Measurements from ENCODE around the gene OBP2A. TPM values are rescaled to one million over a fixed set of nuclear protein-coding genes. Genes with fewer than 3 reads are reported as not detected.
"Not testable (repeated sequence)": the region's sequence is repeated elsewhere in the genome, so short reads cannot be mapped to it uniquely, and the experiment has no call there.

Gene OBP2A, protein sequence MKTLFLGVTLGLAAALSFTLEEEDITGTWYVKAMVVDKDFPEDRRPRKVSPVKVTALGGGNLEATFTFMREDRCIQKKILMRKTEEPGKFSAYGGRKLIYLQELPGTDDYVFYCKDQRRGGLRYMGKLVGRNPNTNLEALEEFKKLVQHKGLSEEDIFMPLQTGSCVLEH
- not detected for total RNA-seq (ENCODE audit: insufficient read depth, low replicate concordance)

GRCh38 chr9:135545646-135546176 is at the start of gene OBP2A:
OBP2A (plus strand) TSS chr9:135546126; CDS start chr9:135546181, 55 bp downstream.
- not testable (repeated sequence) for DNase-seq (ENCODE audit: low spot score)

DNA sequence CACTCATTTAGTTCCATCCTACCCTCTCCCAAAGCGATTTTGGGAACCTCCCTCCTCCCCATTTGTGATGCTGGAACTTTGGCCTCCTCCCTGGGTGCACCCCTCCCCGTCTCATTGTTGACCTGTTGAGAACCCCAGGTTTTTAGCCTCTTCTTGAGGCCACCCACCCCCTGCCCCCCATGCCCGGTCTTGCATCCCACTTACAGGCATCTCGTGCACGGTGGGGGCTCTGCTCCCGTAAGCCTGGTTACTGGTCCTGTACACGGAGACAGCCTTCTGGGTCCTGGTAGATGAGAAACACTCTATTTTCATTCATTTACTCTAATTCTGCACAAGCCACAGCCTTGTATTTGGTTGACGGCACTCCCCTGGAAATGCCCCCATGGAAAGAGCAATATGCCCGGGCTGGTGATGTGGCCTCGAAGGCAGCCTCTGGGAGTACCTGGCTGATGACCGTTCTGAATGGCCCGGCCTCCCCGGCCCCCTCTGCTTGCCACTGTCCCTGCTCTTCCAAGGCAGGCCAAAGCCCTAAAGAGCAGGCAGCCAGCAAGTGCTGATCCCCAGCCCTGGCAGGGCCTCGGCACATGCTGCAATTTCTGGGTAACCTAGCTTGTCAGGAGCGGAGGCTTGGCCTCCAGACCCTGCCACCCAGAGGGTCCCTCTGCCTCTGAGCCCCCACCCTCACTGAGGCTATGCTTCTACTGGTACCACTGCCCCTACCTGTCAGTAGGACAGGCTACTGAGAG is 47.4 kb upstream of the OBP2A start:
- DNase-seq (ENCODE audit: low spot score), result no peak

- peak; percentile 96 for DNase-seq (ENCODE audit: low spot score)
These were observed 46.4 kb upstream of the OBP2A start for GRCh38 chr9:135499326-135500070.

DNA sequence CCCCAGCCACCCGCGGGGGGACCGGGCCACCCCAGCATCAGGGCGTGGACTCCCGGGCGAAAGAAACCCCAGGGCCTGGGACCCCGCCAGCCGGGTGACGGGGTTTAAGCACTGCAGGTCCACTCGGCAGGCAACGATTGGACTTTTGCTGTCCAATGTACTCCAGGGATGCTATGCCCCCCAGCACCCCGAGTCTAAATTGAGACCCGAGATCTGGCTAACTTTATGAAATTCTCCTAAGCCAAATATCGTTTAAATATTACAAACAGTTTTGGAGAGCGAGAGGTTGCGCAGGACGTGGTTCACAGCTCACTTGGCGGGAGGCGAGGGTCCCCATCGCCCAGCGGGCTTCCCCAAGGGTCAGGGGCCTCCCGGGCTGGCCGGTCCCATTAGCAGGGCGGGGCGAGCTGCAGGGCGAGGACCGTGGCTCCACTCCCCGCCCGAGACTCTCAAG is 45.8 kb upstream of the OBP2A start:
- no peak for DNase-seq (ENCODE audit: low spot score)

DNA sequence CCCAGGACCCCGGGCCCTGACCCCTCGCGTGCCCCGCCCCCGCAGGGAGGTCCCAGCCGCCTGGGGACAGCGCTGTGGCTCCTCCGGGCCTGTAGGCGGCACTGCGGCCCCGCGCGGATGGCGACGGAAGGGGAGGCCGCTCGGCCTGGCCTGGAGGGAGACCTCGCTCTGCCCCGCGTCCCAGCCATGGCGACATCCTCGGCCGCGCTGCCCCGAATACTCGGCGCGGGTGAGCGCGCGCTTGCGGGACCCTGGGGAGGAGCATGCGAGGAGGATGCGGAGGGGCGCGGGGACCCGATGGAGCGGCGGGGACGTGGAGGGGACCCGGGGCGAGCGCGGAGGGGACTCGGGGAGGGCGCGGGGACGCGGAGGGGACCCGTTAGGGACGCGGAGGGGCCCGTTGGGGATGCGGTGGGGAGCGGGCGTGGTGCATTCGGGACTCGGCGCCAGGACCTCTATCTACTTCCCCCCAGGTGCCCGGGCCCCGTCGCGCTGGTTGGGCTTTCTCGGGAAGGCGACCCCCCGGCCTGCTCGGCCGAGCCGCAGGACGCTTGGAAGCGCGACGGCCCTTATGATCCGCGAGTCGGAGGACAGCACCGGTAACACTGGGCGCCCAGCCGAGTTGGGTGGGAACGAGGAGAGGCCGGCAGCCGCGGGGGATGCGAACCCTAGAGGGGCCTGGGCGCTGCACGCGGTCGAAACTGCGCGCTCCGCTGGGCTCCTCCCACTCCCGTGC is 45.2 kb upstream of the OBP2A start, which contains the start of gene MRPS2:
MRPS2 (plus strand) TSS at position 158 of the 736 bp plus-strand sequence; CDS start at position 187, 29 bp downstream.
- DNase-seq (ENCODE audit: low spot score), result peak; percentile 91

GRCh38 chr9:135501261-135502167 is 44.4 kb upstream of the OBP2A start:
- no peak for DNase-seq (ENCODE audit: low spot score)

DNA sequence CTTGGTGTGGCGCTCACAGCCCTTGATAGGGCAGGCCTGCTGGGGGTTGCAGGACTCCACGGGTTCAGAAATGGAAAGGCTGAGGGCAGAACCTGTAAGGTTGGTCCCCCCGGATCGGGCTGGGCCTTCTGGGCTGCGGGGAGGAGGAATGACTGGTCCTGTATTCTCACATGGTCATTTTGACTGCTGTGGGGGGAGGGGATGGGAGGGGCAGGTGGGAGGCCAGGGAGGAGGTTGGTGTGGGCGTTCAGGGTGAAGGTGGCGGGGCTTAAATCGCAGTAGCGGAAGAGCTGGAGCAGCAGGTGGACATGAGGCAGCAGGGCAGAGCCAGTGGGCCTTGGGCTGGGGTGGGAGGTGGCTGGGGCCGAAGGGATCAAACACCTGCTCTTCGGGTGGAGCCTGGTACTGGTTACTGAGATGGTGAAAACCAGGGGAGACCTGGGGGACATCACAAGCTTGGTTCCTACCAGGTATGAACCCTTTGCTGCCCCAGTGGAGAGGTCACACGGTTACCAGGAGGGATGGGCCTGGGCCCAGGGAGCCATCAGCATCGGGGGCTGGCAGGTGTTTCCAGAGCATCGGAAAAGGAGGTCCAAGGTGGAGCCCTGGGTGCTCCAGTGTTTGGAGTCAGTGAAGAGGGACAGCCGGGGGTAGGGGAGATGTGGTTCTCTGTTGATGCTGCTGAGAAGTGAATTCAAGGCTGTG is 43.6 kb upstream of the OBP2A start:
- no peak for DNase-seq (ENCODE audit: low spot score)

DNA sequence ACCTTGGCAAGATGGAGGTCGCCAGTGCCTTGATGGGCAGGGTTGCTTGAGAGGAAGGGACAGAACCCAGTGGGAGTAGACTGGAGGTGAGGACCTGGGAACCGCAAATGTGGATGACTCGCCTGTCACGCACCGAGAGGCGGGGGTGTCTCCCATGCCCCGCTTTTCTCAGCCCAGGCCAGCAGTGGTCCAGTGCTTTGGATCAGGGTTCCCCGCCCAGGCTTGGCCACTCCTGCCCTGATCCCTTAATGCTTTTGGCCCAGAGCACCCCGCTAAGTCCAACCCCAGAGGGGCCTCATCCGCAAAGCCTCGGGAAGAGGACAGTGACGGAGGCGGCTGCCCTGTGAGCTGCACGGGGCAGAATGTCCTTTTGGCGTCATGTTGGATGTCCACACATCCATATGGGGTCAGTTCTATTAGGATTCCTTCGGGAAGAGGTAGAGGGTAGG is 43.0 kb upstream of the OBP2A start:
- DNase-seq (ENCODE audit: low spot score), result no peak

DNA sequence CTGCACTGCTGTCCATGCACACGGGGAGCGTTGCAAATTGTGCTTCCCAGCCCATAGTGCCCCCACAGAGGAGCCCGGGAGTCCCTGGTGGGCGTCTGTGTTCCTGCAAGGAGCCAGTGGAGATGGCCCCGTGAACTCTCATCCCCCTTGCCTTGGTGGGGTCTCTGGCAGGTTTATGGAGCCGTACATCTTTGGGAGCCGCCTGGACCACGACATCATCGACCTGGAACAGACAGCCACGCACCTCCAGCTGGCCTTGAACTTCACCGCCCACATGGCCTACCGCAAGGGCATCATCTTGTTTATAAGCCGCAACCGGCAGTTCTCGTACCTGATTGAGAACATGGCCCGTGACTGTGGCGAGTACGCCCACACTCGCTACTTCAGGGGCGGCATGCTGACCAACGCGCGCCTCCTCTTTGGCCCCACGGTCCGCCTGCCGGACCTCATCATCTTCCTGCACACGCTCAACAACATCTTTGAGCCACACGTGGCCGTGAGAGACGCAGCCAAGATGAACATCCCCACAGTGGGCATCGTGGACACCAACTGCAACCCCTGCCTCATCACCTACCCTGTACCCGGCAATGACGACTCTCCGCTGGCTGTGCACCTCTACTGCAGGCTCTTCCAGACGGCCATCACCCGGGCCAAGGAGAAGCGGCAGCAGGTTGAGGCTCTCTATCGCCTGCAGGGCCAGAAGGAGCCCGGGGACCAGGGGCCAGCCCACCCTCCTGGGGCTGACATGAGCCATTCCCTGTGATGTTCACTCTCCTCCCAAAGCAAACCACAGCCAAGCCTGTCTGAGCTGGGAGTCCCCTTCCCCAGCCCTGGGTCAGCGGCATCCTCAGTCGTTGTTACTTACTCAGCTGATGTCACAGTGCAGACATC is 42.3 kb upstream of the OBP2A start:
- DNase-seq (ENCODE audit: low spot score), result no peak

DNA sequence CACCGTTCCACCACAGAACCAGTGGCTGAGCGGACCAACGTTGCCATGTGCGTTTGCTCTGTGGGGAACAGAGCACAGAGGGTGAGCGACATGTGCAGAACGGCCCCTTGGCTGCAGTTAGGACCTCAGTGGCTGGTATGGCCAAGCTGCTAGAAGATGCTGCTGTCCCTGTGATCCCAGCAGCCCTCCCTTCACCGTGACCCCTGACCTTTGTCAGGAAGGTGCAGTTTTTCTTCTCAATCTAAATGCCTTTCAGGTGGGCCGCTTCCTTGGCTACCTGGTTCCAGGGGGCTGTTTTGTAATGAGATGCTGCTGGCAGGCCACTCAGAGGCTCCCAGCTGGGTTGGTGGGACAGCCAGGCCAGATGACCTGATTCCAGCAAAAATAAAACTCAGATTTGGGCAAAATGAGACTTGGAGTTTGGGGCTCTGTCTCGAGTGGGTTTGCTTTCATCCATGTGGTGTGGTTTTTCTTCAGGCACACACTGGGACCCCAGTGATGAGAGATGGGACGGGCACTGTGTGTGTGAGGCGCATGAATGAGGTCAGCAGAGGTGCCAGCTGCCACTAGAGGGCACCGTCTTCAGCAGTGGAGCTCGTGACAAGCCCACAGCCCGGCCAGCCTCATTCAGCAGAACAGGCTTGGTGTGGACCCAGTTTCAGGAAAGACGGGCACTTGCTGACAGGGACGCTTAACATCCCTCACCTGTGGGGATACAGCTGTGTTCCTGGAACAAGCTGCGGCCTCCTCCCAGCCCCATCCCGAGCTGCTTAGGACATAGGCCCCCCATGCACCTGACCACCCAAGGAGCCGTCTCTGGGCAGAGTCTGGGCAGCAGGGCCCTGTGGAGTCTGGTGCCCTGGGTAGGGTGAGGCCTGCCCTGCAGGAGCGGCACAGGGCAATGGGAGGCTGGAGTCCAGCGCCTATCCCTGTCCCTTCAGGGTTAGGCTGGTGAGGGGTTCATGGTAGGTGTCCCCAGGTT is 41.4 kb upstream of the OBP2A start:
- peak; percentile 20 for DNase-seq (ENCODE audit: low spot score)

- DNase-seq (ENCODE audit: low spot score), result no peak
These were observed 40.3 kb upstream of the OBP2A start for GRCh38 chr9:135505406-135506187.

DNA sequence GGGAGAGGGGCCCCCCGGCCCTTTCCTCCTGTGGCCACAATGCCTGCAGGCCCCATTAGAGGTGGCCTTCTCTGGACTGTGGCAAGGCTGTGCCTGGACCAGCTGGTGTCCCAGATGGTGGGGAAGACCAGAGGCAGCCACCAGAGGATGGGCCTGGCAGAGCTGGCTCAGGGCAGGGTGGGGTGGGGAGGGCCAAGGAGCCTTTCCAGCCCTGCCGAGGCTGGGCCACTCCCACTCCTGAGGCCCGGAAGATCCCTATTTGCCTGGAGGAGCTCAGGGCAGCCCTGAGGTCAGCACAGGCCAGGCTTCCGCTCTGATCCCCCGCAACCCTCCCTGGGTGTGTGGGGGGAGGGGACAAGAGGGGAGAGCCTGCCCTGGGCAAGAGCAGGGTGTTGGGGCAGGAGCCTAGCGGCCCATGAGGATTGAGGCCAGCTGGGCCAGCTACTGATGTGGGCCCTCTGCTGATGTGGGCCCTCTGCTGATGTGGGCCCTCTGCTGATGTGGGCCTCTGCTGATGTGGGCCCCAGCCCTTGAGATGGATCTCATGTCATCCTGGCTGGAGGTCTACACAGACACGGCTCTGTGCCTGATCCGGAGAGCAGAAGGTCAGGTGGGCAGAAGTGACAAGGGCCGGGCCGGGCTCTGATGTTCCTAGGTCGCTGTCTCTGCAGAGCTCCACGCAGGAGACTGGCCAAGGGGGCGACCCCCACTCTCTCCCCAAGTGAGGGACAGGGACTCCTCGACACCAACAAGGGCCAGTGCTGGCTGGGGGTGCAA is 39.4 kb upstream of the OBP2A start:
- DNase-seq (ENCODE audit: low spot score), result no peak

DNA sequence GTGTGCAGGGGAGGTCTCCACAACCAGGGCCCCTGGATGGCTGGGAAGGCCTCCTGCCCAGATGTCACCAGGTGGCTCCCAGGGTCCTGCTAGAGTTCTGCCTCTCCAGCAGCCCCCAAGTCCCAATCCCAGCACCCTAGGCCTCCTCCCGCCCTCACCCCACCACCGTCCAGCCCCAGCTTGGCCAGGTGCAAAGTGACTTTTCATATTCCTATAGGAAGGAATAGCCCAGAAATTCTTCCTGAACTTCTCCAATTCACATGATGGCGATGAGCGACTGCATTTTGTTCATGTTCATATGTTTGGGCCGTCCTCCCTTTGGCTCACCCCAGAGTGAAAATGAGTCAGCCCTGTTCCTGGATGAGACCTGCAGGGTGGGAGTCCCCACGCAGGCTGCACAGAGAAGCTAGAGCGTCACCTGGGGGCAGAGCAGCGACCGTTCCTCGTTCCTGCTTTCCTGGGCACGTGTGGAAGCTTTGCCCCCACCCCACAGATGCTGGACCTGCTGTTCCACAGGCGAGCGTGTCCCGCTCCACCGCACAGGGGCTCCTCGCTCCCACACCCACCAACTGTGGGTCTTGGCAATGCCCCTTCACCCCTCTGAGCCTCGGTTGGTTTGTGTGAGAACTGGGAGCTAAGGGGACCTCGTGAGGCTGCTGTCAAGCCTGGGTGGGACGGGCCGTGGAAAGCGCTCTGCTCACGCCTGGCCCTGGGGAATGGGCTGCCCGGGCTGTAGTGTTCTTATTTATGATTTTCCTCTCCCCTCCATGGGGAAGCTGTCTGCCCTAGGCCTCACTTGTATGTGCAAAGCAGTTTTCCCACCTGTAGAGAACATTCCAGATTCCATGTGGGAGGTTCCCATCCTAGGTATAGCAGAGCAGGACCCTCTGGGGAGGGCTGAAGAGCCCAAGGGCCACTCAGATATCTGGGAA is 38.6 kb upstream of the OBP2A start:
- DNase-seq (ENCODE audit: low spot score), result no peak

- no peak for DNase-seq (ENCODE audit: low spot score)
These were observed 37.6 kb upstream of the OBP2A start for GRCh38 chr9:135508211-135508820.
